ENCODE data around the gene LGALS7. TPM values are rescaled to one million over a fixed set of nuclear protein-coding genes. Genes with fewer than 3 reads are reported as not detected.

LGALS7 gene
- polyA plus RNA-seq, 1 of the 3 experiments (the other 2 are of a cell fraction) = not detected

- Histone ChIP-seq H2AFZ (ENCODE audit: low read depth) (no peak overlapping the region), H3F3A (replicated peaks; ENCODE audit: insufficient read depth) (peaks cover 17% of the 10 kb centered on the region), H3K4me3 (ENCODE audit: low read depth in 2 of 2, low read length in 1 of 2) (no peak overlapping the region), H3K36me3 (replicated peaks in 1 of 2; ENCODE audit: control insufficient read depth in 1 of 2, insufficient read depth in 2 of 2, low read length in 1 of 2) (peaks cover 49 to 85% of the 10 kb centered on the region in 2 experiments), H3K9me3 (no peaks in the 10 kb centered on the region), H3K9ac (no peak overlapping the region), H3K27ac (ENCODE audit: low read depth in 2 of 2, low read length in 1 of 2) (no peak overlapping the region), H3K4me2 (no peak overlapping the region), H3K79me2 (ENCODE audit: insufficient read depth) (peaks cover 26% of the 10 kb centered on the region), H3K27me3 (ENCODE audit: insufficient read depth) (no peaks in the 10 kb centered on the region), H4K20me1 (ENCODE audit: insufficient read depth) (no peaks in the 10 kb centered on the region), H3K9me2 (no peaks in the 10 kb centered on the region), H3K4me1 (ENCODE audit: control insufficient read depth in 1 of 2, insufficient read depth in 2 of 2, low read depth in 1 of 2, low read length in 1 of 2) (peaks cover 0 to 13% of the 10 kb centered on the region in 2 experiments; a peak in 1 of 4 replicates)
- TF ChIP-seq FOXJ3 (CRISPR knock-in tag; IDR thresholded peaks at IDR 0.05) (no peak), POLR2AphosphoS5 (IDR thresholded peaks at IDR 0.05; ENCODE audit: low read depth, low read length) (no peak), TEAD4 (IDR thresholded peaks at IDR 0.05; ENCODE audit: borderline replicate concordance, insufficient read depth) (no peak), NRF1 (IDR thresholded peaks at IDR 0.05; ENCODE audit: low read depth, low read length) (no peak), RXRA (IDR thresholded peaks at IDR 0.05; ENCODE audit: borderline replicate concordance, low read depth) (no peak), USF2 (IDR thresholded peaks at IDR 0.05; ENCODE audit: borderline replicate concordance, low read depth, low read length) (no peak), TAF1 (IDR thresholded peaks at IDR 0.05; ENCODE audit: borderline replicate concordance, low read depth, low read length) (no peak), RCOR1 (IDR thresholded peaks at IDR 0.05; ENCODE audit: low read length) (no peak), TCF12 (IDR thresholded peaks at IDR 0.05) (no peak), JUND (IDR thresholded peaks at IDR 0.05) (no peak), EZH2phosphoT487 (IDR thresholded peaks at IDR 0.05; ENCODE audit: borderline replicate concordance, low read depth) (no peak), YY1 (IDR thresholded peaks at IDR 0.05; ENCODE audit: low read depth) (no peak), SMC3 (IDR thresholded peaks at IDR 0.05; ENCODE audit: low read depth, low read length) (no peak), SIN3A (IDR thresholded peaks at IDR 0.05; ENCODE audit: borderline replicate concordance, low read depth, low read length) (no peak), CHD2 (IDR thresholded peaks at IDR 0.05; ENCODE audit: low read length, partially characterized antibody) (no peak), EP300 (IDR thresholded peaks at IDR 0.05; ENCODE audit: borderline replicate concordance in 1 of 2, low read depth in 1 of 2, low read length in 1 of 2) (no peak), FOSL2 (IDR thresholded peaks at IDR 0.05; ENCODE audit: borderline replicate concordance, low read depth) (no peak)
- TF ChIP-seq, protein P1, sequence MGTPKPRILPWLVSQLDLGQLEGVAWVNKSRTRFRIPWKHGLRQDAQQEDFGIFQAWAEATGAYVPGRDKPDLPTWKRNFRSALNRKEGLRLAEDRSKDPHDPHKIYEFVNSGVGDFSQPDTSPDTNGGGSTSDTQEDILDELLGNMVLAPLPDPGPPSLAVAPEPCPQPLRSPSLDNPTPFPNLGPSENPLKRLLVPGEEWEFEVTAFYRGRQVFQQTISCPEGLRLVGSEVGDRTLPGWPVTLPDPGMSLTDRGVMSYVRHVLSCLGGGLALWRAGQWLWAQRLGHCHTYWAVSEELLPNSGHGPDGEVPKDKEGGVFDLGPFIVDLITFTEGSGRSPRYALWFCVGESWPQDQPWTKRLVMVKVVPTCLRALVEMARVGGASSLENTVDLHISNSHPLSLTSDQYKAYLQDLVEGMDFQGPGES (IDR thresholded peaks at IDR 0.05; ENCODE audit: low read depth, low read length) = no peak
- WGBS (ENCODE audit: low lambda C conversion rate) = 75% methylated on average over 6 of the region's 11 CpGs
- ChIA-PET CTCF (interaction anchor here (0.7 to 1.8 kb wide), 3 partner anchors 76 to 254 kb away, joined by 3 to 6 read pairs (median 3); partner anchors contain the start of genes ACTN4, MRPS12 and SARS2), POLR2A (interaction anchor here (1.1 kb wide), 1 partner anchor 12 kb away, joined by 3 read pairs; no protein-coding TSS in a partner anchor)
- DNase-seq = no peak
Measured at GRCh38 chr19:38723606-38723965, 49.7 kb downstream of the LGALS7 start.

Data from SK-N-SH (cell line).